CD14-positive monocyte (primary cell): ENCODE results near the gene NCF2. TPM values are rescaled to one million over a fixed set of nuclear protein-coding genes. Genes with fewer than 3 reads are reported as not detected.
A peak's percentile ranks its signal among the peaks of the same experiment; 100 is the strongest.

ENCODE experiments used
- DNase-seq, 3 donors: peaks; one replicate each; pipeline ENCODE4 v3.0.0-alpha.2; 2011 to 2022
- H2AFZ ChIP-seq: 2 replicates; pipeline ENCODE4 v1.6.0; 2012; ENCODE audit warnings: mild to moderate bottlenecking, low read depth, low read length, inconsistent platforms; ENCODE audit not compliant: insufficient read depth, poor library complexity, severe bottlenecking
- H3K27ac ChIP-seq, 2 donors: 1 replicate in 1 of 2; 2 replicates in 1 of 2; pipeline ENCODE4 v1.5.1; 2012 to 2013; ENCODE audit warnings: low read length in 2 of 2, control low read depth in 1 of 2, inconsistent platforms in 1 of 2, low read depth in 1 of 2, mild to moderate bottlenecking in 1 of 2
- H3K27me3 ChIP-seq, 2 donors: one replicate each; pipeline versions ENCODE4 v1.6.0 to v1.6.1; 2011 to 2013; ENCODE audit warnings: low read length in 2 of 2; ENCODE audit not compliant: control insufficient read depth in 2 of 2, insufficient read depth in 2 of 2
- H3K36me3 ChIP-seq, 2 donors: replicated peaks in 1 of 2; 1 replicate in 1 of 2; 2 replicates in 1 of 2; pipeline versions ENCODE4 v1.5.1 to v1.6.1; 2012 to 2013; ENCODE audit warnings: low read length in 2 of 2, control low read depth in 1 of 2, inconsistent platforms in 1 of 2, mild to moderate bottlenecking in 1 of 2; ENCODE audit not compliant: insufficient read depth in 2 of 2, control insufficient read depth in 1 of 2
- H3K4me1 ChIP-seq, 2 donors: 1 replicate in 1 of 2; 2 replicates in 1 of 2; pipeline versions ENCODE4 v1.5.1 to v1.6.1; 2012 to 2013; ENCODE audit warnings: low read length in 2 of 2, control low read depth in 1 of 2, inconsistent platforms in 1 of 2, mild to moderate bottlenecking in 1 of 2, moderate library complexity in 1 of 2; ENCODE audit not compliant: insufficient read depth in 2 of 2, control insufficient read depth in 1 of 2
- H3K4me2 ChIP-seq: replicated peaks from 2 replicates; pipeline ENCODE3; 2012; ENCODE audit warnings: low read length, moderate library complexity, mild to moderate bottlenecking; ENCODE audit not compliant: poor library complexity, severe bottlenecking; ENCODE audit errors: extremely low read depth
- H3K4me3 ChIP-seq, 3 experiments: fragments of 200-600 bp in 1 of 3; sonication (generic) in 1 of 3; replicated peaks in 1 of 3; 1 replicate in 2 of 3; 2 replicates in 1 of 3; pipeline ENCODE4 v1.5.1; 2011 to 2013; ENCODE audit warnings: low read length in 3 of 3, mild to moderate bottlenecking in 3 of 3, control low read depth in 2 of 3, low read depth in 2 of 3, inconsistent platforms in 1 of 3, moderate library complexity in 1 of 3
- H3K79me2 ChIP-seq: 2 replicates; pipeline ENCODE4 v1.6.0; 2012; ENCODE audit warnings: mild to moderate bottlenecking, control low read depth, inconsistent platforms, low read length, moderate library complexity; ENCODE audit not compliant: insufficient read depth
- H3K9ac ChIP-seq: 2 replicates; pipeline ENCODE4 v1.6.0; 2017; ENCODE audit warnings: low read length, mild to moderate bottlenecking; ENCODE audit not compliant: insufficient read depth, poor library complexity, severe bottlenecking
- H3K9me3 ChIP-seq, 2 donors: replicated peaks in 1 of 2; 1 replicate in 1 of 2; 2 replicates in 1 of 2; pipeline versions ENCODE4 v1.5.1 to v1.6.1; 2012 to 2013; ENCODE audit warnings: low read length in 2 of 2, control low read depth in 1 of 2; ENCODE audit not compliant: control insufficient read depth in 1 of 2, insufficient read depth in 1 of 2
- H4K20me1 ChIP-seq: 2 replicates; pipeline ENCODE4 v1.6.0; 2012; ENCODE audit warnings: mild to moderate bottlenecking, low read length, control low read depth, moderate library complexity; ENCODE audit not compliant: insufficient read depth
- H3K27ac Mint-ChIP-seq, 7 donors: one replicate each; pipeline ENCODE4 v1.8.0; 2020; ENCODE audit warnings: mild to moderate bottlenecking in 7 of 7, mixed read lengths in 7 of 7, moderate library complexity in 6 of 7, inconsistent platforms in 2 of 7
- H3K27me3 Mint-ChIP-seq, 3 donors: one replicate each; pipeline ENCODE4 v1.8.0; 2021 to 2022; ENCODE audit warnings: low read depth in 3 of 3, mild to moderate bottlenecking in 3 of 3, mixed read lengths in 3 of 3, moderate library complexity in 3 of 3, inconsistent platforms in 1 of 3
- H3K36me3 Mint-ChIP-seq, 2 donors: one replicate each; pipeline ENCODE4 v1.8.0; 2020; ENCODE audit warnings: mixed read lengths in 2 of 2, inconsistent platforms in 1 of 2, mild to moderate bottlenecking in 1 of 2
- H3K4me1 Mint-ChIP-seq: one replicate; pipeline ENCODE4 v1.8.0; 2020; ENCODE audit warnings: mild to moderate bottlenecking, mixed read lengths
- H3K4me3 Mint-ChIP-seq, 2 donors: one replicate each; pipeline ENCODE4 v1.8.0; 2020; ENCODE audit warnings: mild to moderate bottlenecking in 2 of 2, mixed read lengths in 2 of 2, moderate library complexity in 1 of 2
- H3K9me3 Mint-ChIP-seq, 7 donors: one replicate each; pipeline ENCODE4 v1.8.0; 2020 to 2022; ENCODE audit warnings: mixed read lengths in 7 of 7, mild to moderate bottlenecking in 6 of 7, moderate library complexity in 6 of 7, inconsistent platforms in 2 of 7
- CTCF ChIP-seq: fragments of 200-600 bp; IDR thresholded peaks from one replicate; pipeline ENCODE4 v1.8.0; 2022; ENCODE audit warnings: antibody characterized with exemption, mild to moderate bottlenecking
- WGBS: methylation state at CpG from one replicate; pipeline ENCODE4 v1.1.5; 2013; ENCODE audit warnings: missing lambda C conversion rate; ENCODE audit not compliant: insufficient coverage; 5-methylcytosine and 5-hydroxymethylcytosine counted together
- intact Hi-C, 2 donors: fragments of 100-400 bp; cut with micrococcal nuclease; formaldehyde crosslinking; loops; one replicate each; pipeline versions ENCODE4 v1.15.0 to v1.15.1; 2023
- polyA minus RNA-seq: library from RNA; depleted of rRNA, polyadenylated mRNA; stranded (reverse); fragments of >200 nt; gene quantifications from 2 replicates; pipeline ENCODE4 v1.2.3, GENCODE V29; 2012
- polyA plus RNA-seq, 3 donors: library from polyadenylated mRNA; depleted of rRNA in 1 of 3; unstranded in 2 of 3; stranded (reverse) in 1 of 3; fragments of 300-500 nt in 2 of 3; fragments of >200 nt in 1 of 3; fragmentation: Illumina TruSeq in 2 of 3; gene quantifications; 1 replicate in 2 of 3; 2 replicates in 1 of 3; pipeline ENCODE4 v1.2.3, GENCODE V29; 2012 to 2021
- total RNA-seq, 12 experiments: library from RNA in 1 of 12; stranded (reverse) in 1 of 12; fragments of 120-200 nt in 1 of 12; gene quantifications; one replicate each; pipeline ENCODE4 v1.2.4 and lab custom pipeline; 2013 to 2026; ENCODE audit warnings: mixed read lengths in 6 of 12, inconsistent platforms in 1 of 12

Gene NCF2, protein sequence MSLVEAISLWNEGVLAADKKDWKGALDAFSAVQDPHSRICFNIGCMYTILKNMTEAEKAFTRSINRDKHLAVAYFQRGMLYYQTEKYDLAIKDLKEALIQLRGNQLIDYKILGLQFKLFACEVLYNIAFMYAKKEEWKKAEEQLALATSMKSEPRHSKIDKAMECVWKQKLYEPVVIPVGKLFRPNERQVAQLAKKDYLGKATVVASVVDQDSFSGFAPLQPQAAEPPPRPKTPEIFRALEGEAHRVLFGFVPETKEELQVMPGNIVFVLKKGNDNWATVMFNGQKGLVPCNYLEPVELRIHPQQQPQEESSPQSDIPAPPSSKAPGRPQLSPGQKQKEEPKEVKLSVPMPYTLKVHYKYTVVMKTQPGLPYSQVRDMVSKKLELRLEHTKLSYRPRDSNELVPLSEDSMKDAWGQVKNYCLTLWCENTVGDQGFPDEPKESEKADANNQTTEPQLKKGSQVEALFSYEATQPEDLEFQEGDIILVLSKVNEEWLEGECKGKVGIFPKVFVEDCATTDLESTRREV
- 1,092 TPM for total RNA-seq (2013)
- polyA plus RNA-seq (100 to 1,000 TPM; 509 to 697 (median 557) TPM), polyA minus RNA-seq (598 and 1,065 TPM in 2 replicates), total RNA-seq (lab: John Stamatoyannopoulos, UW) (1,026 to 1,627 (median 1,169) reads per million in 11 experiments)

DNA sequence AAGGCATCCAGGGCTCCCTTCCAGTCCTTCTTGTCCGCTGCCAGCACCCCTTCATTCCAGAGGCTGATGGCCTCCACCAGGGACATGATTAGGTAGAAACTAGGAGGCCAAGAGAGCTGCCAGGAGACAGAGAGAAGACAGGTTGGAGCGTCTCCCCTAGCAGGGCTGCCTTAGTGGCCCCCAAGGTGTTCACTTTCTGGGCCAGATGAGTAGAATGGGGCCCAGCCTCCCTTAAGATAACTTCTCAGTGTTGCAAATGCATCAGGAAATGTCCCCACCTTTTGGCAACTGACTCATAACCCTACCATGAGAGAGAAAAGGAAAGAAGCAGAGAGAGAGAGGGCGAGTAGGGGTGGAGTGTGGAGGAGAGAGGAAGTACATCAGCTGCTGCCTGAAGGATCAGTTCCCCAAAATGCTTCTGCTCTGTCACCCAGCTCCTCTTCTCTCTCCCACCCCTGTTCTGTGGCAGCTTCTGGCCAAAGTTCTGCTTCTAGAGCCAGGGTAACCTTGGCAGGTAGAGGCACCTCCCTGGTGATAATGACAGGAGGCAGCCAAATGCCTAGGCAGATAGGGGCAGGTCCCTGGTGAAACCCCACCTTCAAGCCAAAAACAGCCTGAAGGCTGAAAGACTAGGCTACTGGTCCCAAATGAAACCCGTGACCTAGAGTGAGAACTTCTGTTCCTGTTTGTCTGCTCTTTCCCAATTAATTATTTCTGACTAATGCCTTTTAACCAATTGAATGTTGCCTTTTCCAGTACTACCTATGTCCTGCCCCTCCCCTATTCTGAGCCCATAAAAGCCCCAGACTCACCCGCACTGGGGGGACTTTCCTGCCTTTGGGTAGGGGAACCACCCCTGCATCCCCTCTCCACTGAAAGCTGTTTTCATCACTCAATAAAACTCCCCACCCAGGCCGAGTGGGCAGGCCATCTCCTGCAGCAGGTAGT is at the start of gene NCF2:
Gene NCF2 (minus strand): TSS at position 216 of the 948 bp plus-strand sequence. CDS start 130 bp downstream, at position 86.
- H3K9me3 Mint-ChIP-seq: peaks cover 0 to 7% (median 0%) of the 10 kb centered on the region in 7 donors
- Histone ChIP-seq H2AFZ (no peak within 1 kb of the TSS), H3K4me3 (peak within 1 kb of the TSS; percentile 69 to 99 (median 91)), H3K4me1 (peaks cover 80 to 93% of the 10 kb centered on the region in 2 donors), H3K79me2 (peaks cover 58% of the 10 kb centered on the region), H3K36me3 (peaks cover 17 to 19% of the 10 kb centered on the region in 2 donors), H3K9ac (peak within 1 kb of the TSS; percentile 83), H3K27ac (peak within 1 kb of the TSS; percentile 95 to 98), H4K20me1 (peaks cover 25% of the 10 kb centered on the region), H3K27me3 (no peaks in the 10 kb centered on the region), H3K9me3 (no peaks in the 10 kb centered on the region), H3K4me2 (peak within 1 kb of the TSS; percentile 97)
- intact Hi-C loops: loop anchor here (1.0 to 2.0 kb wide), 2 partner anchors 10 to 14 kb away; no protein-coding TSS in a partner anchor
- WGBS: 6% methylated on average over 3 of the region's 6 CpGs
- peak within 1 kb of the TSS; percentile 97 to 100 (median 98) for H3K27ac Mint-ChIP-seq
- H3K4me1 Mint-ChIP-seq: peaks cover 72% of the 10 kb centered on the region
- peak within 1 kb of the TSS; percentile 95 to 98 for H3K4me3 Mint-ChIP-seq
- peaks cover 0 to 4% (median 0%) of the 10 kb centered on the region in 3 donors for H3K27me3 Mint-ChIP-seq
- peak; percentile 96 to 99 (median 98) for DNase-seq
- peaks cover 27 to 39% of the 10 kb centered on the region in 2 donors for H3K36me3 Mint-ChIP-seq
- no peak for TF ChIP-seq CTCF
